Ascending aorta (tissue), 2 donors: ENCODE results near the gene RASGEF1B. TPM values are rescaled to one million over a fixed set of nuclear protein-coding genes. Genes with fewer than 3 reads are reported as not detected.

Source experiments
- DNase-seq, 2 donors: peaks; one replicate each; pipeline ENCODE4 v3.0.0-alpha.2; 2019; ENCODE audit warnings: low spot score in 2 of 2
- H3K27ac ChIP-seq, 2 donors: fragments of 200-600 bp; sonication (generic); one replicate each; pipeline ENCODE4 v1.5.1; 2016 to 2017; ENCODE audit warnings: mild to moderate bottlenecking in 1 of 2
- H3K27me3 ChIP-seq: fragments of 200-600 bp; sonication (generic); one replicate; pipeline ENCODE4 v1.5.1; 2017
- H3K36me3 ChIP-seq, 2 donors: fragments of 200-600 bp; sonication (generic); one replicate each; pipeline ENCODE4 v1.5.1; 2016
- H3K4me1 ChIP-seq, 2 donors: fragments of 200-600 bp; sonication (generic); one replicate each; pipeline ENCODE4 v1.5.1; 2016 to 2017; ENCODE audit warnings: mild to moderate bottlenecking in 1 of 2
- H3K4me3 ChIP-seq, 2 donors: fragments of 200-600 bp; sonication (generic); one replicate each; pipeline ENCODE4 v1.5.1; 2016 to 2017; ENCODE audit warnings: mild to moderate bottlenecking in 1 of 2
- H3K9me3 ChIP-seq, 2 donors: fragments of 200-600 bp; sonication (generic); one replicate each; pipeline ENCODE4 v1.5.1; 2016
- intact Hi-C: fragments of 100-400 bp; cut with DNase I; formaldehyde crosslinking; loops from one replicate; pipeline ENCODE4 v1.15.1; 2023
- total RNA-seq: library from RNA; depleted of rRNA; stranded (reverse); fragments of >200 nt; gene quantifications from one replicate; pipeline ENCODE4 v1.1.0, GENCODE V29; 2016
- TF ChIP-seq, protein P1 (sequence below), 3 experiments: fragments of 200-600 bp in 2 of 3; fragments of 450-650 bp in 1 of 3; sonication (generic) in 2 of 3; IDR thresholded peaks; one replicate each; pipeline ENCODE4 v1.5.1; 2016 to 2019; ENCODE audit warnings: antibody characterized with exemption in 3 of 3, mild to moderate bottlenecking in 1 of 3, moderate library complexity in 1 of 3

The RASGEF1B gene
- total RNA-seq, 1 donor from 2014 or later, result 8.4 TPM

DNA sequence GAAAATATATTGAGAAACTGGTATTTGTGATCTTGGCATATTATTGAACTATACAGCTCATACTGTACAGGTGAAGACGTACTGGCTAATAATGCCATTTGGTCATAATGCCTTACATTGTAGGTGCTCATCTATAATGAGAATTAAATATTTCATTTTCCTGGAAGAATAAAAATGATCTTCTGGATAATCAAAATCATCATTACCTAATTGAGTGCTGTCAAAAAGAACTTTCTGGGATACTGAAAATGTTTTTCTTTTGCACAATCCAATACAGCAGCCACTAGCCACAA, 4.1 kb downstream of the RASGEF1B start:
- no peak for DNase-seq
- no peaks in the 10 kb centered on the region for H3K27me3 ChIP-seq
- H3K4me3 ChIP-seq, result no peak overlapping the region
- TF ChIP-seq, protein P1, sequence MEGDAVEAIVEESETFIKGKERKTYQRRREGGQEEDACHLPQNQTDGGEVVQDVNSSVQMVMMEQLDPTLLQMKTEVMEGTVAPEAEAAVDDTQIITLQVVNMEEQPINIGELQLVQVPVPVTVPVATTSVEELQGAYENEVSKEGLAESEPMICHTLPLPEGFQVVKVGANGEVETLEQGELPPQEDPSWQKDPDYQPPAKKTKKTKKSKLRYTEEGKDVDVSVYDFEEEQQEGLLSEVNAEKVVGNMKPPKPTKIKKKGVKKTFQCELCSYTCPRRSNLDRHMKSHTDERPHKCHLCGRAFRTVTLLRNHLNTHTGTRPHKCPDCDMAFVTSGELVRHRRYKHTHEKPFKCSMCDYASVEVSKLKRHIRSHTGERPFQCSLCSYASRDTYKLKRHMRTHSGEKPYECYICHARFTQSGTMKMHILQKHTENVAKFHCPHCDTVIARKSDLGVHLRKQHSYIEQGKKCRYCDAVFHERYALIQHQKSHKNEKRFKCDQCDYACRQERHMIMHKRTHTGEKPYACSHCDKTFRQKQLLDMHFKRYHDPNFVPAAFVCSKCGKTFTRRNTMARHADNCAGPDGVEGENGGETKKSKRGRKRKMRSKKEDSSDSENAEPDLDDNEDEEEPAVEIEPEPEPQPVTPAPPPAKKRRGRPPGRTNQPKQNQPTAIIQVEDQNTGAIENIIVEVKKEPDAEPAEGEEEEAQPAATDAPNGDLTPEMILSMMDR (IDR thresholded peaks at IDR 0.05), result no peak
- intact Hi-C loops, result loop anchor here (1.0 kb wide), 2 partner anchors 377 to 801 kb away; no protein-coding TSS in a partner anchor
- no peaks in the 10 kb centered on the region for H3K9me3 ChIP-seq
- H3K36me3 ChIP-seq, result no peaks in the 10 kb centered on the region
- no peak overlapping the region for H3K27ac ChIP-seq
- H3K4me1 ChIP-seq, result peaks cover 0 to 2% of the 10 kb centered on the region in 2 donors

DNA sequence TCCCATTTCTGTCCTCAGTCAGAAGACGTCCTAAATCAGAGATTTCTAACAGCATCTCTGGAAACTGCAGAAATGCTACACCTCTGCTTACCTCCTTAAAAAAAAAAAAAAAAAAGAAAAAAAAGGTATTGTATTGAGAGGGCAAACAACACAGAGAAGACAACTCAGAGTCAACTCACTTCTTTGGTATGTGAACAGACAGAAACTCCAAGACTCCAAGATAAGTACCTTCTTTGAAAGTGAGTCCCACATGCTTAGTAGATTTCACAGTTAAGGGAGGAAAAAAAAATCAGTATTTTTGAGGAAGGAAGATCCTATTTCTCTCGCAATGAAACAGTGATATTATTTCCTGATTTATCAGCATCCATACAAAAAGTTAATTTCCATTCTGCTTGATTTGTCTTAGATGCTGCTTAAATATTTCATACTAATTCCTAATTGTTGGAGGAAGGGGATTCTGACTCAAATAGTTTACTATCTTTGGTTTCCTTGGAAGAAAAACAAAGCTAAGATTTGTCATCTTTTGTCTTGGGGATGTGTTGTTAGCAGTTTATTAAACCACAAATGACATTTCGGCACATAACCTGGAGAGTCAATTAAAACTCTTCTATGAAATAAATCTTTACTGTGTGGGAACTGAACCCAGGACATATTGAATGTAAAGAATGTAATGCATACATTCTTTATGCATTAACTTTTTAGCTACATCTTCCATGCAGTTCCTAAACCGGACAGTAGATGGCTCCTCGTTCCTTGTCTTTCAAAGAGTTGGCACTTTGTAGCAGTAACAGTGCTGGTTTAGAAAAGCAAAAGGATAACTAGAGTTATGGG, 4.7 kb downstream of the RASGEF1B start:
- no peak overlapping the region for H3K27ac ChIP-seq

DNA sequence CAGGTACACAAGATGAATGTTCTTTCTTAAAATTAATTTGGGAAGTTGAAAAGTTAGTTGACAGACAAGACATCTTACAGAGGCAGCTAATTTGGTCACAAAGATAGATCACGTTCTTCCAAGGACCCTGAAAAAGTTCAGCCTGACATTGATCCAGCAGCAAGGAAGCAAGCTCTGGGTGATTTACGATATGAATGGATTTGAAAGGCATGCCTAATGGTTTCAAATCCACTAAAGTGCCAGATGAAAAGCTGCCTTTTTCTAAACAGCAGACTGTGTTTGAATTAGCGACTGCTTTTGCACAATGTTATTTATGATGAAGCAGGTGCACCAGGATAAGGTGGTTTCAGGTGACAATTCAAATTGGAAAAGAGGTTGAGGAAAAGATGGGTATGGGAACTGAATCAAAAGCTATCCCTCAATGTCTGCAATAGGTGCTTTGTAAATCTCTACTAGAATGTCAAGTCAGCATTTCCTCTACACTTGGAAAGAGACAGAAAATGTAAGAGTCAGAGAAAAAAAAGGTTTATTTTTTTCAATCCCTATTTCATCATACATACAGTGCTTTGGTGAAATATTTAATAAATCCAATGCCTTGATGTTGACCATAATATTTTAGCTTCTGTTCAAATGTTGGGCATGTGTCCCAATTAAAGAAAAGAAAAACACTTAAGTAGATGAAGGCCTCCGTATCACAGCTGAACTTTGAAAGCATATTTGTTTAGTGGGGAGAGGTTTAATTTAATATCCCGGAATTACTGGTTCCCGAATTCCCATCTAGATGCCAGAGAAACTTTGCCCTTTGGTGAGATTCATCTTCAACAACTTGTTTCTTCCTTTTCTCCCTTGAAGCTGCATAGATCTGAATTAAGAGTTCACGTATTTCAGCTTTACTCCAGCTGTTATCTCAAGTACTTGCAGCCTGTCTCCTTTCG, 6.0 kb downstream of the RASGEF1B start:
- Histone ChIP-seq H3K4me1 (no peaks in the 10 kb centered on the region), H3K27ac (no peak overlapping the region), H3K9me3 (no peaks in the 10 kb centered on the region), H3K27me3 (no peaks in the 10 kb centered on the region), H3K4me3 (no peak overlapping the region), H3K36me3 (no peaks in the 10 kb centered on the region)
- TF ChIP-seq, protein P1 (IDR thresholded peaks at IDR 0.05), result no peak
- intact Hi-C loops, result no loop called here
- no peak for DNase-seq

More for the DNA sequence above, 4.7 kb downstream of the RASGEF1B start:
- TF ChIP-seq, protein P1 (IDR thresholded peaks at IDR 0.05), result peak; percentile 79 to 94 (median 90)
- no peaks in the 10 kb centered on the region for H3K4me1 ChIP-seq
- peak in 1 of 2 donors; percentile 81 for DNase-seq
- H3K36me3 ChIP-seq, result no peaks in the 10 kb centered on the region
- intact Hi-C loops, result loop anchor here (1.0 kb wide), 2 partner anchors 377 to 801 kb away; no protein-coding TSS in a partner anchor
- no peaks in the 10 kb centered on the region for H3K9me3 ChIP-seq
- no peak overlapping the region for H3K4me3 ChIP-seq
- no peaks in the 10 kb centered on the region for H3K27me3 ChIP-seq

GRCh38 chr4:81460834-81461233, 10.9 kb downstream of the RASGEF1B start:
- H3K4me1 ChIP-seq, result no peaks in the 10 kb centered on the region
- no peak overlapping the region for H3K27ac ChIP-seq
- TF ChIP-seq, protein P1 (IDR thresholded peaks at IDR 0.05), result no peak
- H3K4me3 ChIP-seq, result no peak overlapping the region
- H3K27me3 ChIP-seq, result no peaks in the 10 kb centered on the region
- H3K9me3 ChIP-seq, result no peaks in the 10 kb centered on the region
- peaks cover 3 to 16% of the 10 kb centered on the region in 2 donors for H3K36me3 ChIP-seq
- intact Hi-C loops, result no loop called here
- DNase-seq, result no peak

GRCh38 chr4:81460191-81460701, 11.5 kb downstream of the RASGEF1B start:
- H3K4me3 ChIP-seq, result no peak overlapping the region
- H3K27me3 ChIP-seq, result no peaks in the 10 kb centered on the region
- no peak for DNase-seq
- no peak overlapping the region for H3K27ac ChIP-seq
- H3K4me1 ChIP-seq, result no peaks in the 10 kb centered on the region
- no peaks in the 10 kb centered on the region for H3K9me3 ChIP-seq
- TF ChIP-seq, protein P1 (IDR thresholded peaks at IDR 0.05), result no peak
- intact Hi-C loops, result no loop called here
- peaks cover 3 to 16% of the 10 kb centered on the region in 2 donors for H3K36me3 ChIP-seq
